ENCODE measurements around the gene MTSS2.

Gene MTSS2

GRCh38 chr16:70699696-70700095 lies 13.8 kb upstream of the MTSS2 start:
- no peak for DNase-seq

GRCh38 chr16:70698901-70699300 lies 13.0 kb upstream of the MTSS2 start:
- DNase-seq, result no peak

- DNase-seq, result no peak
Observed at GRCh38 chr16:70697594-70698170, 11.8 kb upstream of the MTSS2 start.

GRCh38 chr16:70696952-70697593 lies 11.2 kb upstream of the MTSS2 start:
- DNase-seq, result no peak

- DNase-seq, result no peak
Observed at GRCh38 chr16:70696355-70696754, 10.5 kb upstream of the MTSS2 start.

GRCh38 chr16:70695331-70696070 lies 9.6 kb upstream of the MTSS2 start:
- no peak for DNase-seq

- no peak for DNase-seq
Observed at GRCh38 chr16:70694868-70695218, 9.0 kb upstream of the MTSS2 start.

- no peak for DNase-seq
Observed at GRCh38 chr16:70694088-70694867, 8.4 kb upstream of the MTSS2 start.

GRCh38 chr16:70692873-70693671 lies 7.2 kb upstream of the MTSS2 start:
- DNase-seq, result no peak

GRCh38 chr16:70692130-70692872 lies 6.4 kb upstream of the MTSS2 start:
- no peak for DNase-seq

- DNase-seq, result no peak
Observed at GRCh38 chr16:70691223-70692129, 5.6 kb upstream of the MTSS2 start.

- no peak for DNase-seq
Observed at GRCh38 chr16:70689970-70690891, 4.4 kb upstream of the MTSS2 start.

- no peak for DNase-seq
Observed at GRCh38 chr16:70689035-70689969, 3.4 kb upstream of the MTSS2 start.

- no peak for DNase-seq
Observed at GRCh38 chr16:70688246-70688742, 2.4 kb upstream of the MTSS2 start.

- no peak for DNase-seq
Observed at GRCh38 chr16:70687671-70688245, 1.9 kb upstream of the MTSS2 start.

- DNase-seq, result no peak
Observed at GRCh38 chr16:70687102-70687511, 1.3 kb upstream of the MTSS2 start.

GRCh38 chr16:70686376-70687101 lies 686 bp upstream of the MTSS2 start:
- no peak for DNase-seq

Measured in activated effector memory CD4-positive, alpha-beta T cell treated with Interleukin-2 at 50 U/mL for 16 hours (primary cell).